Stimulated activated CD8-positive, alpha-beta memory T cell treated with anti-CD3 and anti-CD28 coated beads, Interleukin-15, amount 100 ng/mL, for 1 hour (primary cell): ENCODE measurements around the gene DLG1.

ENCODE experiments used
- DNase-seq: peaks from one replicate; pipeline ENCODE4 v3.0.0-alpha.2; 2020; ENCODE audit warnings: low read depth

Gene DLG1

GRCh38 chr3:197171481-197172067 is 126.8 kb downstream of the DLG1 start:
- no peak for DNase-seq

- no peak for DNase-seq
These were observed 129.4 kb downstream of the DLG1 start for GRCh38 chr3:197169028-197169427.

- DNase-seq = no peak
These were observed 129.8 kb downstream of the DLG1 start for GRCh38 chr3:197168606-197169005.

- no peak for DNase-seq
These were observed 130.3 kb downstream of the DLG1 start for GRCh38 chr3:197168063-197168462.

- DNase-seq = no peak
These were observed 130.9 kb downstream of the DLG1 start for GRCh38 chr3:197167549-197167948.

- no peak for DNase-seq
These were observed 132.5 kb downstream of the DLG1 start for GRCh38 chr3:197165890-197166289.

GRCh38 chr3:197155046-197155445 is 143.4 kb downstream of the DLG1 start:
- no peak for DNase-seq

- DNase-seq = no peak
These were observed 146.8 kb downstream of the DLG1 start for GRCh38 chr3:197151580-197151979.

- DNase-seq = no peak
These were observed 148.9 kb downstream of the DLG1 start for GRCh38 chr3:197149528-197149927.

GRCh38 chr3:197144188-197144587 is 154.2 kb downstream of the DLG1 start:
- DNase-seq = no peak

- no peak for DNase-seq
These were observed 158.8 kb downstream of the DLG1 start for GRCh38 chr3:197139586-197139985.

- no peak for DNase-seq
These were observed 160.7 kb downstream of the DLG1 start for GRCh38 chr3:197137751-197138150.

- DNase-seq = no peak
These were observed 161.7 kb downstream of the DLG1 start for GRCh38 chr3:197136744-197137143.

GRCh38 chr3:197135212-197135611 is 163.2 kb downstream of the DLG1 start:
- DNase-seq = no peak

- no peak for DNase-seq
These were observed 165.4 kb downstream of the DLG1 start for GRCh38 chr3:197132916-197133530.

- no peak for DNase-seq
These were observed 172.8 kb downstream of the DLG1 start for GRCh38 chr3:197125636-197126035.

GRCh38 chr3:197124713-197125112 is 173.7 kb downstream of the DLG1 start:
- no peak for DNase-seq

GRCh38 chr3:197122394-197122793 is 176.0 kb downstream of the DLG1 start:
- DNase-seq = no peak

- DNase-seq = no peak
These were observed 181.3 kb downstream of the DLG1 start for GRCh38 chr3:197117114-197117513.

- DNase-seq = no peak
These were observed 184.4 kb downstream of the DLG1 start for GRCh38 chr3:197114007-197114406.

GRCh38 chr3:197111685-197112084 is 186.7 kb downstream of the DLG1 start:
- DNase-seq = no peak

GRCh38 chr3:197105786-197106185 is 192.6 kb downstream of the DLG1 start:
- no peak for DNase-seq

GRCh38 chr3:197104738-197105137 is 193.7 kb downstream of the DLG1 start:
- DNase-seq = no peak

- DNase-seq = no peak
These were observed 194.6 kb downstream of the DLG1 start for GRCh38 chr3:197103766-197104165.
